ENCODE results near the gene HS6ST2.

- TF ChIP-seq EZH2 (IDR thresholded peaks at IDR 0.05; ENCODE audit: insufficient read depth, poor library complexity, severe bottlenecking), result no peak
- no peak for TF ChIP-seq EZH2phosphoT487 (IDR thresholded peaks at IDR 0.05; ENCODE audit: insufficient read depth, low read depth)
These were observed 347.9 kb downstream of the HS6ST2 start for GRCh38 chrX:132610536-132610935.
